PC-9 (cell line): ENCODE data around the gene GATAD2B. TPM values are rescaled to one million over a fixed set of nuclear protein-coding genes. Genes with fewer than 3 reads are reported as not detected.
A peak's percentile ranks its signal among the peaks of the same experiment; 100 is the strongest.

Experiments used
- BruUV-seq: library from RNA; stranded (reverse); fragments of 400-500 nt; replicated peaks from 2 replicates; lab custom pipeline; 2021; lab: Mats Ljungman, UMichigan
- CTCF ChIA-PET: fragments of 300-600 bp; sonication (Branson Sonifier 250); formaldehyde crosslinking; loops from one replicate; lab custom pipeline; 2022; ENCODE audit warnings: antibody characterized with exemption; lab: Charles Lee
- POLR2A ChIA-PET: fragments of 300-600 bp; sonication (Branson Sonifier 250); formaldehyde crosslinking; loops from one replicate; lab custom pipeline; 2022; ENCODE audit warnings: antibody characterized with exemption; ENCODE audit not compliant: unreplicated experiment; lab: Charles Lee
- DNase-seq, 2 experiments: peaks; one replicate each; pipeline versions ENCODE4 v3.0.0 to v3.0.0-alpha.2; 2015 to 2022; ENCODE audit warnings: mixed read lengths in 1 of 2
- H2AFZ ChIP-seq: fragments of 200-600 bp; sonication (generic); 2 replicates; pipeline ENCODE4 v1.8.1; 2017; ENCODE audit warnings: antibody characterized with exemption
- H3F3A ChIP-seq: fragments of 200-600 bp; sonication (generic); 2 replicates; pipeline ENCODE4 v1.8.1; 2017; ENCODE audit warnings: antibody characterized with exemption, mild to moderate bottlenecking, low read depth; ENCODE audit not compliant: insufficient read depth
- H3K27ac ChIP-seq: fragments of 200-600 bp; sonication (generic); 2 replicates; pipeline ENCODE4 v1.6.1; 2016; ENCODE audit warnings: mixed run types
- H3K27me3 ChIP-seq: fragments of 200-600 bp; sonication (generic); 2 replicates; pipeline ENCODE4 v1.6.1; 2016; ENCODE audit warnings: low read depth, mixed run types; ENCODE audit not compliant: insufficient read depth
- H3K36me3 ChIP-seq: fragments of 200-600 bp; sonication (generic); 2 replicates; pipeline ENCODE4 v1.6.1; 2016; ENCODE audit warnings: low read depth, mixed run types
- H3K4me1 ChIP-seq: fragments of 200-600 bp; sonication (generic); replicated peaks from 2 replicates; pipeline ENCODE4 v1.6.1; 2016; ENCODE audit warnings: mixed run types; ENCODE audit not compliant: insufficient read depth
- H3K4me2 ChIP-seq: fragments of 200-600 bp; sonication (generic); 2 replicates; pipeline ENCODE4 v1.6.1; 2017; ENCODE audit warnings: mixed run types
- H3K4me3 ChIP-seq: fragments of 200-600 bp; sonication (generic); 2 replicates; pipeline ENCODE4 v1.6.1; 2016; ENCODE audit warnings: mixed run types
- H3K79me2 ChIP-seq: fragments of 200-600 bp; sonication (generic); 2 replicates; pipeline ENCODE4 v1.6.1; 2017; ENCODE audit warnings: low read depth, mixed run types
- H3K9me2 ChIP-seq: fragments of 200-600 bp; sonication (generic); 2 replicates; pipeline ENCODE4 v1.8.1; 2017; ENCODE audit warnings: mild to moderate bottlenecking; ENCODE audit not compliant: insufficient read depth
- H3K9me3 ChIP-seq: fragments of 200-600 bp; sonication (generic); 2 replicates; pipeline ENCODE4 v1.8.1; 2016; ENCODE audit warnings: low read depth; ENCODE audit not compliant: insufficient read depth
- H4K20me1 ChIP-seq: fragments of 200-600 bp; sonication (generic); 2 replicates; pipeline ENCODE4 v1.8.1; 2017; ENCODE audit not compliant: insufficient read depth
- EZH2 ChIP-seq: fragments of 200-600 bp; sonication (generic); IDR thresholded peaks from 2 replicates; pipeline ENCODE4 v1.8.0; 2017; ENCODE audit warnings: antibody characterized with exemption, low read depth
- intact Hi-C: fragments of 100-400 bp; cut with micrococcal nuclease; formaldehyde crosslinking; loops from one replicate; pipeline ENCODE4 v1.10.0; 2022; ENCODE audit not compliant: unreplicated experiment
- total RNA-seq: library from RNA; stranded (reverse); gene quantifications from 2 replicates; pipeline ENCODE4 v1.2.3, GENCODE V29; 2021
- TF ChIP-seq, protein P1 (sequence below): fragments of 200-600 bp; sonication (generic); conservative IDR thresholded peaks from 2 replicates; pipeline ENCODE4 v1.6.1; 2017; ENCODE audit warnings: mixed run types, antibody characterized with exemption, mild to moderate bottlenecking, moderate library complexity

The GATAD2B gene
- total RNA-seq, 1 experiment from 2014 or later: 56.1 TPM

- no peak for DNase-seq
- Histone ChIP-seq H3K79me2 (peaks cover 83% of the 10 kb centered on the region), H3K9me3 (no peaks in the 10 kb centered on the region), H3K4me2 (no peak overlapping the region), H2AFZ (no peak overlapping the region), H3K36me3 (no peaks in the 10 kb centered on the region), H3K9me2 (no peaks in the 10 kb centered on the region), H3F3A (no peaks in the 10 kb centered on the region), H4K20me1 (peaks cover 68% of the 10 kb centered on the region), H3K27ac (no peak overlapping the region), H3K4me3 (no peak overlapping the region), H3K27me3 (no peaks in the 10 kb centered on the region), H3K4me1 (no peaks in the 10 kb centered on the region)
- no TSS peak for BruUV-seq
- intact Hi-C loops: no loop called here
- ChIA-PET CTCF (no interaction called here), POLR2A (interaction anchor here (0.6 to 0.7 kb wide), 2 partner anchors 41 to 95 kb away, joined by 4 read pairs; partner anchors contain the start of gene GATAD2B)
- no peak for TF ChIP-seq EZH2
- TF ChIP-seq, protein P1, sequence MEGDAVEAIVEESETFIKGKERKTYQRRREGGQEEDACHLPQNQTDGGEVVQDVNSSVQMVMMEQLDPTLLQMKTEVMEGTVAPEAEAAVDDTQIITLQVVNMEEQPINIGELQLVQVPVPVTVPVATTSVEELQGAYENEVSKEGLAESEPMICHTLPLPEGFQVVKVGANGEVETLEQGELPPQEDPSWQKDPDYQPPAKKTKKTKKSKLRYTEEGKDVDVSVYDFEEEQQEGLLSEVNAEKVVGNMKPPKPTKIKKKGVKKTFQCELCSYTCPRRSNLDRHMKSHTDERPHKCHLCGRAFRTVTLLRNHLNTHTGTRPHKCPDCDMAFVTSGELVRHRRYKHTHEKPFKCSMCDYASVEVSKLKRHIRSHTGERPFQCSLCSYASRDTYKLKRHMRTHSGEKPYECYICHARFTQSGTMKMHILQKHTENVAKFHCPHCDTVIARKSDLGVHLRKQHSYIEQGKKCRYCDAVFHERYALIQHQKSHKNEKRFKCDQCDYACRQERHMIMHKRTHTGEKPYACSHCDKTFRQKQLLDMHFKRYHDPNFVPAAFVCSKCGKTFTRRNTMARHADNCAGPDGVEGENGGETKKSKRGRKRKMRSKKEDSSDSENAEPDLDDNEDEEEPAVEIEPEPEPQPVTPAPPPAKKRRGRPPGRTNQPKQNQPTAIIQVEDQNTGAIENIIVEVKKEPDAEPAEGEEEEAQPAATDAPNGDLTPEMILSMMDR: no peak
Measured at GRCh38 chr1:153881751-153882150, 41.0 kb downstream of the GATAD2B start.

DNA sequence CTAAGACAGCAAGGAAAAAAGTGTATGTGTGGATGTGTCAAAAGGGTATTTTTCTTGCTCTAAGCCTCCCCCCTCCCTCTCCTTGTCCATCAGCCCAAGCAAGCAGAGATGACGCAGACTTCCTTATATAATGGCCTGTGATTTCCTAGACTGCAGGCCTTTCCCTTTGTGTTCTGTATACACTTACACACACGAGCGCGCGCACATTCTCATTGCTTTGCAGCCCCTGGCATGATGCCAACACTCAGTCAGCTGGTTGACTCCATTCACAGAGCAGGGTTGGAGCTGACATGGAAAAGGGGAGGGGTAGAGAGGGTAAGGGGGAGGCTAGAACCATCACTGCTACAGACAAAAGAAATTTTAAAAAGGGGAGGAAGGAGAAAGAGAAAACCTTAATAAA, 41.8 kb downstream of the GATAD2B start:
- Histone ChIP-seq H3F3A (0 out of 2 replicates have a peak, but pooled peaks cover 4% of the 10 kb centered on the region), H3K9me3 (no peaks in the 10 kb centered on the region), H3K4me3 (no peak overlapping the region), H3K27ac (no peak overlapping the region), H3K27me3 (no peaks in the 10 kb centered on the region), H4K20me1 (peaks cover 69% of the 10 kb centered on the region), H3K36me3 (no peaks in the 10 kb centered on the region), H3K79me2 (peaks cover 78% of the 10 kb centered on the region), H3K4me2 (no peak overlapping the region), H3K9me2 (no peaks in the 10 kb centered on the region), H3K4me1 (no peaks in the 10 kb centered on the region), H2AFZ (no peak overlapping the region)
- peak in 1 of 2 experiments; percentile 23 for DNase-seq
- ChIA-PET CTCF (no interaction called here), POLR2A (no interaction called here)
- TF ChIP-seq EZH2: no peak
- TF ChIP-seq, protein P1: no peak
- no TSS peak for BruUV-seq
- intact Hi-C loops: no loop called here

- no peak overlapping the region for H3K4me3 ChIP-seq
- H4K20me1 ChIP-seq: peaks cover 62% of the 10 kb centered on the region
- H3K4me1 ChIP-seq: no peaks in the 10 kb centered on the region
- no peak overlapping the region for H2AFZ ChIP-seq
- 0 out of 2 replicates have a peak, but pooled peaks cover 4% of the 10 kb centered on the region for H3F3A ChIP-seq
- no peak overlapping the region for H3K4me2 ChIP-seq
- H3K79me2 ChIP-seq: peaks cover 74% of the 10 kb centered on the region
- H3K9me2 ChIP-seq: no peaks in the 10 kb centered on the region
- no peaks in the 10 kb centered on the region for H3K36me3 ChIP-seq
- intact Hi-C loops: no loop called here
- DNase-seq: no peak
- TF ChIP-seq EZH2: no peak
- TF ChIP-seq, protein P1: no peak
- ChIA-PET CTCF (no interaction called here), POLR2A (no interaction called here)
- no peaks in the 10 kb centered on the region for H3K9me3 ChIP-seq
- no peaks in the 10 kb centered on the region for H3K27me3 ChIP-seq
- BruUV-seq: no TSS peak
- no peak overlapping the region for H3K27ac ChIP-seq
Measured at GRCh38 chr1:153880024-153880423, 42.7 kb downstream of the GATAD2B start.
